Liver (tissue), 9 donors: Measurements from ENCODE around the gene MAP3K5. TPM values are rescaled to one million over a fixed set of nuclear protein-coding genes. Genes with fewer than 3 reads are reported as not detected.

ENCODE experiments used
- DNase-seq: peaks from one replicate; pipeline ENCODE4 v3.0.0-alpha.2; 2017; ENCODE audit warnings: low spot score
- H3K27ac ChIP-seq, 2 donors: one replicate each; pipeline ENCODE4 v1.7.0; 2013; ENCODE audit warnings: inconsistent platforms in 2 of 2, low read length in 2 of 2, control low read depth in 1 of 2, low read depth in 1 of 2, mild to moderate bottlenecking in 1 of 2
- H3K27me3 ChIP-seq, 4 donors: one replicate each; pipeline versions ENCODE4 v1.6.1 to v1.7.0; 2013; ENCODE audit warnings: low read length in 3 of 4, inconsistent platforms in 1 of 4, mild to moderate bottlenecking in 1 of 4, moderate library complexity in 1 of 4; ENCODE audit not compliant: control insufficient read depth in 4 of 4, insufficient read depth in 4 of 4
- H3K36me3 ChIP-seq, 4 donors: one replicate each; pipeline versions ENCODE4 v1.6.1 to v1.7.0; 2013; ENCODE audit warnings: low read length in 3 of 4, mild to moderate bottlenecking in 3 of 4, low read depth in 1 of 4, moderate library complexity in 1 of 4; ENCODE audit not compliant: control insufficient read depth in 4 of 4, insufficient read depth in 3 of 4
- H3K4me1 ChIP-seq, 4 donors: one replicate each; pipeline versions ENCODE4 v1.6.1 to v1.7.0; 2013; ENCODE audit warnings: low read length in 3 of 4, mild to moderate bottlenecking in 3 of 4, moderate library complexity in 1 of 4; ENCODE audit not compliant: control insufficient read depth in 4 of 4, insufficient read depth in 4 of 4
- H3K4me3 ChIP-seq, 3 donors: one replicate each; pipeline versions ENCODE4 v1.6.1 to v1.7.0; 2013; ENCODE audit warnings: low read length in 3 of 3, control low read depth in 1 of 3, low read depth in 1 of 3, mild to moderate bottlenecking in 1 of 3
- H3K9ac ChIP-seq, 2 donors: one replicate each; pipeline ENCODE4 v1.7.0; 2013; ENCODE audit warnings: low read length in 2 of 2, mild to moderate bottlenecking in 2 of 2, moderate library complexity in 2 of 2, control low read depth in 1 of 2, low read depth in 1 of 2
- H3K9me3 ChIP-seq, 4 donors: one replicate each; pipeline versions ENCODE4 v1.6.1 to v1.7.0; 2013; ENCODE audit warnings: low read length in 3 of 4; ENCODE audit not compliant: control insufficient read depth in 4 of 4
- EGR1 ChIP-seq, 2 donors: IDR thresholded peaks; 2 replicates each; pipeline ENCODE4 v1.6.1; 2016 to 2018; ENCODE audit warnings: antibody characterized with exemption in 2 of 2, low read depth in 2 of 2
- FOXA1 ChIP-seq: IDR thresholded peaks from 2 replicates; pipeline ENCODE4 v1.6.1; 2016; ENCODE audit warnings: antibody characterized with exemption
- FOXA2 ChIP-seq: IDR thresholded peaks from 2 replicates; pipeline ENCODE4 v1.6.1; 2016; ENCODE audit warnings: antibody characterized with exemption
- GABPA ChIP-seq, 2 donors: IDR thresholded peaks in 1 of 2; conservative IDR thresholded peaks in 1 of 2; 2 replicates each; pipeline ENCODE4 v1.6.1; 2016; ENCODE audit warnings: antibody characterized with exemption in 2 of 2, mild to moderate bottlenecking in 1 of 2, moderate library complexity in 1 of 2
- HNF4A ChIP-seq, 2 donors: conservative IDR thresholded peaks; 2 replicates each; pipeline ENCODE4 v1.6.1; 2016; ENCODE audit warnings: antibody characterized with exemption in 2 of 2, mild to moderate bottlenecking in 2 of 2
- HNF4G ChIP-seq: IDR thresholded peaks from 2 replicates; pipeline ENCODE4 v1.6.1; 2016; ENCODE audit warnings: antibody characterized with exemption
- JUND ChIP-seq, 2 donors: IDR thresholded peaks; 2 replicates each; pipeline ENCODE4 v1.6.1; 2016; ENCODE audit warnings: antibody characterized with exemption in 2 of 2
- NR2F2 ChIP-seq: IDR thresholded peaks from 2 replicates; pipeline ENCODE4 v1.6.1; 2016; ENCODE audit warnings: antibody characterized with exemption
- RAD21 ChIP-seq, 2 donors: IDR thresholded peaks; 2 replicates each; pipeline ENCODE4 v1.6.1; 2016; ENCODE audit warnings: antibody characterized with exemption in 2 of 2, mild to moderate bottlenecking in 2 of 2
- RXRA ChIP-seq, 2 donors: IDR thresholded peaks; 2 replicates each; pipeline ENCODE4 v1.6.1; 2017 to 2018; ENCODE audit warnings: antibody characterized with exemption in 2 of 2, mild to moderate bottlenecking in 1 of 2
- SP1 ChIP-seq: IDR thresholded peaks from 2 replicates; pipeline ENCODE4 v1.6.1; 2018; ENCODE audit warnings: antibody characterized with exemption, mild to moderate bottlenecking
- TAF1 ChIP-seq: conservative IDR thresholded peaks from 2 replicates; pipeline ENCODE4 v1.6.1; 2016; ENCODE audit warnings: antibody characterized with exemption, mild to moderate bottlenecking
- YY1 ChIP-seq: IDR thresholded peaks from 2 replicates; pipeline ENCODE4 v1.6.1; 2016; ENCODE audit warnings: antibody characterized with exemption, mild to moderate bottlenecking
- WGBS: extraction: QIAGEN DNeasy Blood & Tissue Kit; methylation state at CpG from one replicate; pipeline ENCODE4 v1.1.7; 2013; 5-methylcytosine and 5-hydroxymethylcytosine counted together
- polyA plus RNA-seq, 2 donors: library from polyadenylated mRNA; stranded (reverse) in 1 of 2; unstranded in 1 of 2; fragments of 200-250 nt in 1 of 2; fragments of >200 nt in 1 of 2; fragmentation: Nextera tagmentation in 1 of 2; extraction: Ambion mirVana in 1 of 2; gene quantifications; one replicate each; pipeline versions ENCODE4 v1.2.1 to v1.2.3, GENCODE V29; 2013 to 2015
- total RNA-seq, 2 donors: library from RNA; depleted of rRNA; stranded (reverse); fragments of >200 nt; gene quantifications; one replicate each; pipeline ENCODE4 v1.2.3, GENCODE V29; 2014
- TF ChIP-seq, protein P1 (sequence below): IDR thresholded peaks from 2 replicates; pipeline ENCODE4 v1.6.1; 2016; ENCODE audit warnings: antibody characterized with exemption, mild to moderate bottlenecking
- TF ChIP-seq, protein P2 (sequence below): fragments of 150-350 bp; IDR thresholded peaks from 2 replicates; pipeline ENCODE4 v1.5.1; 2017; ENCODE audit warnings: improper control_type of control experiment, low read depth, low read length; ENCODE audit not compliant: missing input control
- TF ChIP-seq, protein P3 (sequence below): IDR thresholded peaks from 2 replicates; pipeline ENCODE4 v1.6.1; 2016; ENCODE audit warnings: antibody characterized with exemption
- TF ChIP-seq, protein P4 (sequence below): IDR thresholded peaks from 2 replicates; pipeline ENCODE4 v1.6.1; 2016; ENCODE audit warnings: antibody characterized with exemption
- TF ChIP-seq, protein P5 (sequence below): IDR thresholded peaks from 2 replicates; pipeline ENCODE4 v1.6.1; 2016; ENCODE audit warnings: antibody characterized with exemption
- donor health status: healthy.
- donor health status: healthy.
- donor health status: healthy.
- donor health status: healthy.
- donor health status: healthy.

Gene MAP3K5
- total and polyA plus RNA-seq, 4 donors, result 2.9 to 18.0 (median 5.5) TPM

DNA sequence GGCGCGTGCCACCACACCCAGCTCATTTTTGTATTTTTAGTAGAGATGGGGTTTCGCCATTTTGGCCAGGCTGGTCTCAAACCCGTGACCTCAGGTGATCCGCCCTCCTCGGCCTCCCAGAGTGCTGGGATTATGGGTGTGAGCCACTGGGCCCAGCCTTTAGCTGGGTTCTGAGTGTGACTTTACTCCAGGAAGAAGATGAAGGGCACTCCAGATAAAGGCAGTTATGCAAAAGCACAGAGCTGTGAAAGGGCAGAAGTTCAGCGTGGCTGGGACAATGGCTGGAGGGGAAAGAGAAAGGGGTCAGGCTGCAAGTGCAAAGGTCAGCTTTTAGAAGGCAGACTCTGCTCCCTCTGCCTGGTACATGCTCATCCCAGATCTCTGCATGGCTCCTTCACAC lies 39.7 kb downstream of the MAP3K5 start (continued):
- TF ChIP-seq, protein P1, sequence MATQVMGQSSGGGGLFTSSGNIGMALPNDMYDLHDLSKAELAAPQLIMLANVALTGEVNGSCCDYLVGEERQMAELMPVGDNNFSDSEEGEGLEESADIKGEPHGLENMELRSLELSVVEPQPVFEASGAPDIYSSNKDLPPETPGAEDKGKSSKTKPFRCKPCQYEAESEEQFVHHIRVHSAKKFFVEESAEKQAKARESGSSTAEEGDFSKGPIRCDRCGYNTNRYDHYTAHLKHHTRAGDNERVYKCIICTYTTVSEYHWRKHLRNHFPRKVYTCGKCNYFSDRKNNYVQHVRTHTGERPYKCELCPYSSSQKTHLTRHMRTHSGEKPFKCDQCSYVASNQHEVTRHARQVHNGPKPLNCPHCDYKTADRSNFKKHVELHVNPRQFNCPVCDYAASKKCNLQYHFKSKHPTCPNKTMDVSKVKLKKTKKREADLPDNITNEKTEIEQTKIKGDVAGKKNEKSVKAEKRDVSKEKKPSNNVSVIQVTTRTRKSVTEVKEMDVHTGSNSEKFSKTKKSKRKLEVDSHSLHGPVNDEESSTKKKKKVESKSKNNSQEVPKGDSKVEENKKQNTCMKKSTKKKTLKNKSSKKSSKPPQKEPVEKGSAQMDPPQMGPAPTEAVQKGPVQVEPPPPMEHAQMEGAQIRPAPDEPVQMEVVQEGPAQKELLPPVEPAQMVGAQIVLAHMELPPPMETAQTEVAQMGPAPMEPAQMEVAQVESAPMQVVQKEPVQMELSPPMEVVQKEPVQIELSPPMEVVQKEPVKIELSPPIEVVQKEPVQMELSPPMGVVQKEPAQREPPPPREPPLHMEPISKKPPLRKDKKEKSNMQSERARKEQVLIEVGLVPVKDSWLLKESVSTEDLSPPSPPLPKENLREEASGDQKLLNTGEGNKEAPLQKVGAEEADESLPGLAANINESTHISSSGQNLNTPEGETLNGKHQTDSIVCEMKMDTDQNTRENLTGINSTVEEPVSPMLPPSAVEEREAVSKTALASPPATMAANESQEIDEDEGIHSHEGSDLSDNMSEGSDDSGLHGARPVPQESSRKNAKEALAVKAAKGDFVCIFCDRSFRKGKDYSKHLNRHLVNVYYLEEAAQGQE, result no peak
- TF ChIP-seq RXRA (IDR thresholded peaks at IDR 0.05) (peak; percentile 72 to 86), FOXA1 (no peak)

DNA sequence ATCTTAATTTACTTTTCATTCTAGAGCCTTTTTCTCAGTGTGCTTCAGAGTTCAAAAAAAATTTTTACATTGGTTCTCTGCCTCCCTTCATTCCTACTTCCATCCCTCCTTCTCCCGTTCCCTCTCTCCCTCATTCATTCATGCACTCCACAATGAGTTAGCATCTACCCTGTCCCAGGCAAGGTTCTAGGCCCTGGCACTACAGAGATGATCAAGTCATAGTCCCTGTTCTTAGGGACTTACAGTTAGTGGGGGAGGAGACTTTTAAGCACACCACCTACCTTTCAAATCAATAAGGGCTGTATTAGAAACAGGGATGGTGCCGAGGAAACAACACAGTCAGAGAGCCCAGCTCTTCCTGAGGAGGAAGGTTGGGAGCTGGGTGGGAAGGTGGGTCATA lies 40.3 kb downstream of the MAP3K5 start:
- no peak for DNase-seq
- Histone ChIP-seq H3K9ac (no peak overlapping the region), H3K36me3 (no peaks in the 10 kb centered on the region), H3K4me3 (no peak overlapping the region), H3K27me3 (no peaks in the 10 kb centered on the region), H3K27ac (no peak overlapping the region), H3K4me1 (peaks cover 0 to 8% (median 2%) of the 10 kb centered on the region in 4 donors), H3K9me3 (no peaks in the 10 kb centered on the region)
- WGBS, result 95% methylated on average over 2 of the region's 2 CpGs
- TF ChIP-seq FOXA2 (no peak), HNF4G (no peak), SP1 (no peak), RXRA (IDR thresholded peaks at IDR 0.05) (no peak), GABPA (IDR thresholded peaks at IDR 0.05 in 1 of 2, conservative IDR thresholded peaks at IDR 0.05 in 1 of 2) (no peak), FOXA1 (no peak), JUND (IDR thresholded peaks at IDR 0.05) (no peak), NR2F2 (no peak), TAF1 (no peak), RAD21 (IDR thresholded peaks at IDR 0.05) (no peak), YY1 (no peak), EGR1 (IDR thresholded peaks at IDR 0.05; ENCODE audit: low read depth in 2 of 2) (no peak), HNF4A (conservative IDR thresholded peaks at IDR 0.05) (no peak)
- TF ChIP-seq, protein P2, sequence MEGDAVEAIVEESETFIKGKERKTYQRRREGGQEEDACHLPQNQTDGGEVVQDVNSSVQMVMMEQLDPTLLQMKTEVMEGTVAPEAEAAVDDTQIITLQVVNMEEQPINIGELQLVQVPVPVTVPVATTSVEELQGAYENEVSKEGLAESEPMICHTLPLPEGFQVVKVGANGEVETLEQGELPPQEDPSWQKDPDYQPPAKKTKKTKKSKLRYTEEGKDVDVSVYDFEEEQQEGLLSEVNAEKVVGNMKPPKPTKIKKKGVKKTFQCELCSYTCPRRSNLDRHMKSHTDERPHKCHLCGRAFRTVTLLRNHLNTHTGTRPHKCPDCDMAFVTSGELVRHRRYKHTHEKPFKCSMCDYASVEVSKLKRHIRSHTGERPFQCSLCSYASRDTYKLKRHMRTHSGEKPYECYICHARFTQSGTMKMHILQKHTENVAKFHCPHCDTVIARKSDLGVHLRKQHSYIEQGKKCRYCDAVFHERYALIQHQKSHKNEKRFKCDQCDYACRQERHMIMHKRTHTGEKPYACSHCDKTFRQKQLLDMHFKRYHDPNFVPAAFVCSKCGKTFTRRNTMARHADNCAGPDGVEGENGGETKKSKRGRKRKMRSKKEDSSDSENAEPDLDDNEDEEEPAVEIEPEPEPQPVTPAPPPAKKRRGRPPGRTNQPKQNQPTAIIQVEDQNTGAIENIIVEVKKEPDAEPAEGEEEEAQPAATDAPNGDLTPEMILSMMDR, result no peak
- TF ChIP-seq, protein P3, sequence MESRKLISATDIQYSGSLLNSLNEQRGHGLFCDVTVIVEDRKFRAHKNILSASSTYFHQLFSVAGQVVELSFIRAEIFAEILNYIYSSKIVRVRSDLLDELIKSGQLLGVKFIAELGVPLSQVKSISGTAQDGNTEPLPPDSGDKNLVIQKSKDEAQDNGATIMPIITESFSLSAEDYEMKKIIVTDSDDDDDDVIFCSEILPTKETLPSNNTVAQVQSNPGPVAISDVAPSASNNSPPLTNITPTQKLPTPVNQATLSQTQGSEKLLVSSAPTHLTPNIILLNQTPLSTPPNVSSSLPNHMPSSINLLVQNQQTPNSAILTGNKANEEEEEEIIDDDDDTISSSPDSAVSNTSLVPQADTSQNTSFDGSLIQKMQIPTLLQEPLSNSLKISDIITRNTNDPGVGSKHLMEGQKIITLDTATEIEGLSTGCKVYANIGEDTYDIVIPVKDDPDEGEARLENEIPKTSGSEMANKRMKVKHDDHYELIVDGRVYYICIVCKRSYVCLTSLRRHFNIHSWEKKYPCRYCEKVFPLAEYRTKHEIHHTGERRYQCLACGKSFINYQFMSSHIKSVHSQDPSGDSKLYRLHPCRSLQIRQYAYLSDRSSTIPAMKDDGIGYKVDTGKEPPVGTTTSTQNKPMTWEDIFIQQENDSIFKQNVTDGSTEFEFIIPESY, result no peak
- TF ChIP-seq, protein P4, sequence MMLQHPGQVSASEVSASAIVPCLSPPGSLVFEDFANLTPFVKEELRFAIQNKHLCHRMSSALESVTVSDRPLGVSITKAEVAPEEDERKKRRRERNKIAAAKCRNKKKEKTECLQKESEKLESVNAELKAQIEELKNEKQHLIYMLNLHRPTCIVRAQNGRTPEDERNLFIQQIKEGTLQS, result no peak
- TF ChIP-seq, protein P1, result no peak
- TF ChIP-seq, protein P5, sequence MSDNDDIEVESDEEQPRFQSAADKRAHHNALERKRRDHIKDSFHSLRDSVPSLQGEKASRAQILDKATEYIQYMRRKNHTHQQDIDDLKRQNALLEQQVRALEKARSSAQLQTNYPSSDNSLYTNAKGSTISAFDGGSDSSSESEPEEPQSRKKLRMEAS, result no peak
